PC-9 (cell line): ENCODE measurements around the gene GLP2R. TPM values are rescaled to one million over a fixed set of nuclear protein-coding genes. Genes with fewer than 3 reads are reported as not detected.
"Not testable (repeated sequence)": the region's sequence is repeated elsewhere in the genome, so short reads cannot be mapped to it uniquely, and the experiment has no call there.

Experiments used
- BruUV-seq: library from RNA; stranded (reverse); fragments of 400-500 nt; replicated peaks from 2 replicates; lab custom pipeline; 2021; lab: Mats Ljungman, UMichigan
- CTCF ChIA-PET: fragments of 300-600 bp; sonication (Branson Sonifier 250); formaldehyde crosslinking; loops from one replicate; lab custom pipeline; 2022; ENCODE audit warnings: antibody characterized with exemption; lab: Charles Lee
- POLR2A ChIA-PET: fragments of 300-600 bp; sonication (Branson Sonifier 250); formaldehyde crosslinking; loops from one replicate; lab custom pipeline; 2022; ENCODE audit warnings: antibody characterized with exemption; ENCODE audit not compliant: unreplicated experiment; lab: Charles Lee
- DNase-seq, 2 experiments: peaks; one replicate each; pipeline versions ENCODE4 v3.0.0 to v3.0.0-alpha.2; 2015 to 2022; ENCODE audit warnings: mixed read lengths in 1 of 2
- H2AFZ ChIP-seq: fragments of 200-600 bp; sonication (generic); 2 replicates; pipeline ENCODE4 v1.8.1; 2017; ENCODE audit warnings: antibody characterized with exemption
- H3F3A ChIP-seq: fragments of 200-600 bp; sonication (generic); 2 replicates; pipeline ENCODE4 v1.8.1; 2017; ENCODE audit warnings: antibody characterized with exemption, mild to moderate bottlenecking, low read depth; ENCODE audit not compliant: insufficient read depth
- H3K27ac ChIP-seq: fragments of 200-600 bp; sonication (generic); 2 replicates; pipeline ENCODE4 v1.6.1; 2016; ENCODE audit warnings: mixed run types
- H3K27me3 ChIP-seq: fragments of 200-600 bp; sonication (generic); 2 replicates; pipeline ENCODE4 v1.6.1; 2016; ENCODE audit warnings: low read depth, mixed run types; ENCODE audit not compliant: insufficient read depth
- H3K36me3 ChIP-seq: fragments of 200-600 bp; sonication (generic); 2 replicates; pipeline ENCODE4 v1.6.1; 2016; ENCODE audit warnings: low read depth, mixed run types
- H3K4me1 ChIP-seq: fragments of 200-600 bp; sonication (generic); replicated peaks from 2 replicates; pipeline ENCODE4 v1.6.1; 2016; ENCODE audit warnings: mixed run types; ENCODE audit not compliant: insufficient read depth
- H3K4me2 ChIP-seq: fragments of 200-600 bp; sonication (generic); 2 replicates; pipeline ENCODE4 v1.6.1; 2017; ENCODE audit warnings: mixed run types
- H3K4me3 ChIP-seq: fragments of 200-600 bp; sonication (generic); 2 replicates; pipeline ENCODE4 v1.6.1; 2016; ENCODE audit warnings: mixed run types
- H3K79me2 ChIP-seq: fragments of 200-600 bp; sonication (generic); 2 replicates; pipeline ENCODE4 v1.6.1; 2017; ENCODE audit warnings: low read depth, mixed run types
- H3K9me2 ChIP-seq: fragments of 200-600 bp; sonication (generic); 2 replicates; pipeline ENCODE4 v1.8.1; 2017; ENCODE audit warnings: mild to moderate bottlenecking; ENCODE audit not compliant: insufficient read depth
- H3K9me3 ChIP-seq: fragments of 200-600 bp; sonication (generic); 2 replicates; pipeline ENCODE4 v1.8.1; 2016; ENCODE audit warnings: low read depth; ENCODE audit not compliant: insufficient read depth
- H4K20me1 ChIP-seq: fragments of 200-600 bp; sonication (generic); 2 replicates; pipeline ENCODE4 v1.8.1; 2017; ENCODE audit not compliant: insufficient read depth
- EZH2 ChIP-seq: fragments of 200-600 bp; sonication (generic); IDR thresholded peaks from 2 replicates; pipeline ENCODE4 v1.8.0; 2017; ENCODE audit warnings: antibody characterized with exemption, low read depth
- intact Hi-C: fragments of 100-400 bp; cut with micrococcal nuclease; formaldehyde crosslinking; loops from one replicate; pipeline ENCODE4 v1.10.0; 2022; ENCODE audit not compliant: unreplicated experiment
- total RNA-seq: library from RNA; stranded (reverse); gene quantifications from 2 replicates; pipeline ENCODE4 v1.2.3, GENCODE V29; 2021
- TF ChIP-seq, protein P1 (sequence below): fragments of 200-600 bp; sonication (generic); conservative IDR thresholded peaks from 2 replicates; pipeline ENCODE4 v1.6.1; 2017; ENCODE audit warnings: mixed run types, antibody characterized with exemption, mild to moderate bottlenecking, moderate library complexity

GLP2R gene
- total RNA-seq, 1 experiment from 2014 or later: 3.2 TPM

DNA sequence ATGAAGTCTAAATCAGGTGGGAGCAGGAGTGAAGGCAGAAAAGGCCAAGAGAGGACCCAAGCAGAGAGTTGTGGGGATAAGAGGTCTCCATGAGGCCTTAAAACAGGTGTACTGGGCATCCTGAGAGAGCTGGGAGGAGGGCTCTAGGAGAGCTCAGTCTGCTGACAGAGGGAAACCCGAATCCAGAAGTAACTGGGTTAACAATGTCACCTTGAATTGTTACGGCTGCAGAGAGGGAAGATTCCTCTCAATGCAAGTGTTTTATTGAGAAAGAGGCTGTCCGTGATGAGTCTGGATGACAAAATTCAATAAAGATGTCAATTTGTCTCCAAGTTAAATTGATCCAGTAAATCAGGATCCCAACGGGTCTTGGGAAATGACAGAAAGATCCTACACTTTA, 42.7 kb upstream of the GLP2R start:
- no peak for DNase-seq
- Histone ChIP-seq H3F3A (no peaks in the 10 kb centered on the region), H4K20me1 (no peaks in the 10 kb centered on the region), H3K79me2 (no peaks in the 10 kb centered on the region), H3K4me3 (no peak overlapping the region), H2AFZ (no peak overlapping the region), H3K4me2 (no peak overlapping the region), H3K4me1 (no peaks in the 10 kb centered on the region), H3K36me3 (no peaks in the 10 kb centered on the region), H3K9me3 (no peaks in the 10 kb centered on the region), H3K27me3 (no peaks in the 10 kb centered on the region), H3K27ac (no peak overlapping the region), H3K9me2 (no peaks in the 10 kb centered on the region)
- intact Hi-C loops: no loop called here
- BruUV-seq: no TSS peak
- POLR2A ChIA-PET: interaction anchor here (0.6 kb wide), 1 partner anchor 319 kb away, joined by 9 read pairs; no protein-coding TSS in a partner anchor
- TF ChIP-seq EZH2: no peak
- TF ChIP-seq, protein P1, sequence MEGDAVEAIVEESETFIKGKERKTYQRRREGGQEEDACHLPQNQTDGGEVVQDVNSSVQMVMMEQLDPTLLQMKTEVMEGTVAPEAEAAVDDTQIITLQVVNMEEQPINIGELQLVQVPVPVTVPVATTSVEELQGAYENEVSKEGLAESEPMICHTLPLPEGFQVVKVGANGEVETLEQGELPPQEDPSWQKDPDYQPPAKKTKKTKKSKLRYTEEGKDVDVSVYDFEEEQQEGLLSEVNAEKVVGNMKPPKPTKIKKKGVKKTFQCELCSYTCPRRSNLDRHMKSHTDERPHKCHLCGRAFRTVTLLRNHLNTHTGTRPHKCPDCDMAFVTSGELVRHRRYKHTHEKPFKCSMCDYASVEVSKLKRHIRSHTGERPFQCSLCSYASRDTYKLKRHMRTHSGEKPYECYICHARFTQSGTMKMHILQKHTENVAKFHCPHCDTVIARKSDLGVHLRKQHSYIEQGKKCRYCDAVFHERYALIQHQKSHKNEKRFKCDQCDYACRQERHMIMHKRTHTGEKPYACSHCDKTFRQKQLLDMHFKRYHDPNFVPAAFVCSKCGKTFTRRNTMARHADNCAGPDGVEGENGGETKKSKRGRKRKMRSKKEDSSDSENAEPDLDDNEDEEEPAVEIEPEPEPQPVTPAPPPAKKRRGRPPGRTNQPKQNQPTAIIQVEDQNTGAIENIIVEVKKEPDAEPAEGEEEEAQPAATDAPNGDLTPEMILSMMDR: no peak
- CTCF ChIA-PET: no interaction called here

DNA sequence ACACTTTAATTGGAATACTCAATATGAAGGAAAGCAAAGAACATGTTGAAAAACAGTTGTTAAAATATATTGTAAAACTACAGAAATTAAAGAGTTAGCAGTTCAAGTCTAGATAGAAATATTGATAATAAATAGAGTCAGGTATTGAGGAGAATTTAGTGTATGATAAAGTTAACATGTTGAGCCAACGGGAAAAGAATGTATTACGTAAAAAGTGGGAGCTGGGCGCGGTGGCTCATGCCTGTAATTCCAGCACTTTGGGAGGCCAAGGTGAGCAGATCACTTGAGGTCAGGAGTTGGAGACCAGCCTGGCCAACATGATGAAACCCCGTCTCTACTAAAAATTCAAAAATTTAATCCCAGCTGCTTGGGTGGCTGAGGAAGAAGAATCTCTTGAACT, 42.3 kb upstream of the GLP2R start:
- CTCF ChIA-PET, H2AFZ ChIP-seq, H4K20me1 ChIP-seq, POLR2A ChIA-PET, H3K27me3 ChIP-seq, H3F3A ChIP-seq, DNase-seq, H3K27ac ChIP-seq, H3K4me1 ChIP-seq, intact Hi-C loops, BruUV-seq, H3K36me3 ChIP-seq, H3K9me3 ChIP-seq, H3K9me2 ChIP-seq, H3K4me2 ChIP-seq, H3K4me3 ChIP-seq, H3K79me2 ChIP-seq: not testable (repeated sequence)

GRCh38 chr17:9784544-9784943, 41.2 kb upstream of the GLP2R start:
- no peak overlapping the region for H3K27ac ChIP-seq
- H4K20me1 ChIP-seq: no peaks in the 10 kb centered on the region
- BruUV-seq: no TSS peak
- TF ChIP-seq EZH2: no peak
- TF ChIP-seq, protein P1: no peak
- ChIA-PET POLR2A (no interaction called here), CTCF (no interaction called here)
- no peaks in the 10 kb centered on the region for H3K9me3 ChIP-seq
- no peaks in the 10 kb centered on the region for H3K36me3 ChIP-seq
- H3F3A ChIP-seq: no peaks in the 10 kb centered on the region
- no peak for DNase-seq
- H3K4me2 ChIP-seq: no peak overlapping the region
- intact Hi-C loops: no loop called here
- no peaks in the 10 kb centered on the region for H3K9me2 ChIP-seq
- no peaks in the 10 kb centered on the region for H3K27me3 ChIP-seq
- H3K79me2 ChIP-seq: no peaks in the 10 kb centered on the region
- H3K4me1 ChIP-seq: no peaks in the 10 kb centered on the region
- no peak overlapping the region for H2AFZ ChIP-seq
- no peak overlapping the region for H3K4me3 ChIP-seq

- H3F3A ChIP-seq: no peaks in the 10 kb centered on the region
- H2AFZ ChIP-seq: no peak overlapping the region
- H3K9me3 ChIP-seq: no peaks in the 10 kb centered on the region
- no peak overlapping the region for H3K4me3 ChIP-seq
- H3K27me3 ChIP-seq: no peaks in the 10 kb centered on the region
- H3K4me1 ChIP-seq: no peaks in the 10 kb centered on the region
- DNase-seq: no peak
- TF ChIP-seq, protein P1: no peak
- TF ChIP-seq EZH2: no peak
- no peaks in the 10 kb centered on the region for H4K20me1 ChIP-seq
- intact Hi-C loops: no loop called here
- no peak overlapping the region for H3K27ac ChIP-seq
- ChIA-PET POLR2A (no interaction called here), CTCF (no interaction called here)
- no peaks in the 10 kb centered on the region for H3K9me2 ChIP-seq
- no peaks in the 10 kb centered on the region for H3K36me3 ChIP-seq
- no TSS peak for BruUV-seq
- no peaks in the 10 kb centered on the region for H3K79me2 ChIP-seq
- H3K4me2 ChIP-seq: no peak overlapping the region
Measured at GRCh38 chr17:9788601-9789000, 37.1 kb upstream of the GLP2R start.
